HepG2 (cell line): ENCODE data around the gene PRUNE1. TPM values are rescaled to one million over a fixed set of nuclear protein-coding genes. Genes with fewer than 3 reads are reported as not detected.

Source experiments
- EEA1 ChIP-seq: sonication (generic); formaldehyde crosslinking; IDR thresholded peaks from 2 replicates; pipeline ENCODE4 v1.5.1; 2020; ENCODE audit warnings: mild to moderate bottlenecking, missing genetic modification reagents, borderline replicate concordance
- ELF1 ChIP-seq: sonication (generic); formaldehyde crosslinking; IDR thresholded peaks from 2 replicates; pipeline ENCODE4 v1.4.0; 2020; ENCODE audit warnings: missing genetic modification reagents
- HNRNPK ChIP-seq: fragments of 200-400 bp; formaldehyde crosslinking; IDR thresholded peaks from 2 replicates; pipeline ENCODE4 v1.6.1; 2018; ENCODE audit warnings: low read length, low read depth, moderate library complexity, mild to moderate bottlenecking; ENCODE audit not compliant: poor library complexity, severe bottlenecking
- IRF9 ChIP-seq: sonication (generic); formaldehyde crosslinking; IDR thresholded peaks from 2 replicates; pipeline ENCODE4 v1.8.0; 2022; ENCODE audit warnings: missing genetic modification reagents, mild to moderate bottlenecking, borderline replicate concordance
- MLLT10 ChIP-seq: sonication (generic); formaldehyde crosslinking; IDR thresholded peaks from 2 replicates; pipeline ENCODE4 v1.4.0; 2020; ENCODE audit warnings: missing genetic modification reagents
- MZF1 ChIP-seq: sonication (generic); formaldehyde crosslinking; IDR thresholded peaks from 2 replicates; pipeline ENCODE4 v1.8.1; 2023; ENCODE audit warnings: mild to moderate bottlenecking, missing genetic modification reagents, borderline replicate concordance
- NCOR1 ChIP-seq: fragments of 200-600 bp; sonication (generic); IDR thresholded peaks from 2 replicates; pipeline ENCODE4 v1.7.0; 2017; ENCODE audit warnings: antibody characterized with exemption, low read length, borderline replicate concordance
- NR2F2 ChIP-seq: IDR thresholded peaks from 2 replicates; pipeline ENCODE4 v1.6.1; 2012; ENCODE audit warnings: low read depth, inconsistent platforms, borderline replicate concordance
- PBX3 ChIP-seq: sonication (generic); formaldehyde crosslinking; IDR thresholded peaks from 2 replicates; pipeline ENCODE4 v1.8.1; 2023; ENCODE audit warnings: missing genetic modification reagents, inconsistent platforms, borderline replicate concordance
- RERE ChIP-seq: IDR thresholded peaks from 2 replicates; pipeline ENCODE4 v1.6.1; 2016; ENCODE audit warnings: low read depth, missing genetic modification reagents, missing compliant biosample characterization
- STAT6 ChIP-seq: sonication (generic); formaldehyde crosslinking; IDR thresholded peaks from 2 replicates; pipeline ENCODE4 v1.4.0; 2020; ENCODE audit warnings: missing genetic modification reagents, mild to moderate bottlenecking, borderline replicate concordance
- U2AF1 ChIP-seq: fragments of 200-400 bp; formaldehyde crosslinking; optimal IDR thresholded peaks from 2 replicates; pipeline ENCODE3; 2017; ENCODE audit warnings: mild to moderate bottlenecking, low read depth, low read length
- ZNF850 ChIP-seq: sonication (generic); formaldehyde crosslinking; conservative IDR thresholded peaks from 2 replicates; pipeline ENCODE4 v1.9.0; 2021; ENCODE audit warnings: mild to moderate bottlenecking, missing genetic modification reagents
- polyA plus RNA-seq, 8 experiments: library from polyadenylated mRNA; depleted of rRNA in 3 of 8; stranded (reverse) in 7 of 8; unstranded in 1 of 8; fragments of >200 nt; fragmentation: Illumina TruSeq in 4 of 8; extraction: Trizol in 4 of 8; gene quantifications; 2 replicates each; pipeline versions ENCODE4 v1.2.1 to v1.2.3, GENCODE V29; 2011 to 2016; ENCODE audit warnings: low read depth in 4 of 8, missing spikeins in 1 of 8, mixed read lengths in 1 of 8; ENCODE audit not compliant: insufficient read depth in 1 of 8
- total RNA-seq, 5 experiments: library from RNA; depleted of rRNA; stranded (reverse); fragments of >200 nt; fragmentation: Illumina TruSeq; extraction: Trizol; gene quantifications; 2 replicates each; pipeline ENCODE4 v1.2.3, GENCODE V29; 2016; ENCODE audit warnings: low read depth in 1 of 5
- TF ChIP-seq, protein P1 (sequence below): fragments of 450-650 bp; IDR thresholded peaks from 2 replicates; pipeline ENCODE4 v1.6.1; 2017; ENCODE audit warnings: mild to moderate bottlenecking

Gene PRUNE1
- total and polyA plus RNA-seq, 2 of the 13 experiments (the other 11 are each of a cell fraction or from before 2014, with no cell fraction given) = 19.0 to 31.9 TPM

GRCh38 chr1:150971583-150972416 lies 36.4 kb upstream of the PRUNE1 start (continued):
- TF ChIP-seq RERE (CRISPR knock-in tag) (no peak), HNRNPK (no peak), EEA1 (CRISPR knock-in tag) (no peak), IRF9 (CRISPR knock-in tag) (no peak), PBX3 (CRISPR knock-in tag) (no peak), ELF1 (CRISPR knock-in tag) (0 out of 2 replicates have a peak, but pooled peaks have one; percentile 9), U2AF1 (no peak), MLLT10 (CRISPR knock-in tag) (no peak), MZF1 (CRISPR knock-in tag) (no peak), NCOR1 (peak; percentile 93), STAT6 (CRISPR knock-in tag) (peak; percentile 23; the same call in 1 of the 2 replicates), NR2F2 (0 out of 2 replicates have a peak, but pooled peaks have one; percentile 27), ZNF850 (CRISPR knock-in tag) (no peak)
- TF ChIP-seq, protein P1, sequence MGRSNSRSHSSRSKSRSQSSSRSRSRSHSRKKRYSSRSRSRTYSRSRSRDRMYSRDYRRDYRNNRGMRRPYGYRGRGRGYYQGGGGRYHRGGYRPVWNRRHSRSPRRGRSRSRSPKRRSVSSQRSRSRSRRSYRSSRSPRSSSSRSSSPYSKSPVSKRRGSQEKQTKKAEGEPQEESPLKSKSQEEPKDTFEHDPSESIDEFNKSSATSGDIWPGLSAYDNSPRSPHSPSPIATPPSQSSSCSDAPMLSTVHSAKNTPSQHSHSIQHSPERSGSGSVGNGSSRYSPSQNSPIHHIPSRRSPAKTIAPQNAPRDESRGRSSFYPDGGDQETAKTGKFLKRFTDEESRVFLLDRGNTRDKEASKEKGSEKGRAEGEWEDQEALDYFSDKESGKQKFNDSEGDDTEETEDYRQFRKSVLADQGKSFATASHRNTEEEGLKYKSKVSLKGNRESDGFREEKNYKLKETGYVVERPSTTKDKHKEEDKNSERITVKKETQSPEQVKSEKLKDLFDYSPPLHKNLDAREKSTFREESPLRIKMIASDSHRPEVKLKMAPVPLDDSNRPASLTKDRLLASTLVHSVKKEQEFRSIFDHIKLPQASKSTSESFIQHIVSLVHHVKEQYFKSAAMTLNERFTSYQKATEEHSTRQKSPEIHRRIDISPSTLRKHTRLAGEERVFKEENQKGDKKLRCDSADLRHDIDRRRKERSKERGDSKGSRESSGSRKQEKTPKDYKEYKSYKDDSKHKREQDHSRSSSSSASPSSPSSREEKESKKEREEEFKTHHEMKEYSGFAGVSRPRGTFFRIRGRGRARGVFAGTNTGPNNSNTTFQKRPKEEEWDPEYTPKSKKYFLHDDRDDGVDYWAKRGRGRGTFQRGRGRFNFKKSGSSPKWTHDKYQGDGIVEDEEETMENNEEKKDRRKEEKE = no peak
